ENCODE measurements around the gene GKN2. TPM values are rescaled to one million over a fixed set of nuclear protein-coding genes. Genes with fewer than 3 reads are reported as not detected.

Gene GKN2
- total RNA-seq, 1 experiment from 2014 or later: not detected

GRCh38 chr2:68942827-68943226, 9.9 kb downstream of the GKN2 start:
- CTCF ChIA-PET: interaction anchor here (1.2 to 1.7 kb wide), 7 partner anchors 13 to 479 kb away, joined by 3 to 25 read pairs (median 4); no protein-coding TSS in a partner anchor
- Histone ChIP-seq H3K4me3 (ENCODE audit: low read depth, low read length, poor library complexity, severe bottlenecking) (no peak overlapping the region), H3K9me3 (ENCODE audit: low read depth, low read length, poor library complexity, severe bottlenecking) (no peaks in the 10 kb centered on the region), H3K27ac (ENCODE audit: low read depth, low read length, poor library complexity, severe bottlenecking) (no peak overlapping the region), H3K4me1 (ENCODE audit: insufficient read depth, low read length, poor library complexity, severe bottlenecking) (peaks cover 5% of the 10 kb centered on the region), H3K36me3 (ENCODE audit: insufficient read depth, low read length, poor library complexity, severe bottlenecking) (no peaks in the 10 kb centered on the region), H3K27me3 (replicated peaks; ENCODE audit: insufficient read depth, low read depth, low read length, poor library complexity) (no peaks in the 10 kb centered on the region)
- POLR2A ChIA-PET (ENCODE audit: low non-redundant PET): interaction anchor here (0.6 kb wide), 1 partner anchor 633 kb away, joined by 3 read pairs; no protein-coding TSS in a partner anchor
- no peak for TF ChIP-seq EZH2 (IDR thresholded peaks at IDR 0.05; ENCODE audit: borderline replicate concordance, low read depth, low read length, poor library complexity, severe bottlenecking)
- no TSS peak for BruUV-seq (replicated peaks)
- DNase-seq (ENCODE audit: low spot score): no peak
- intact Hi-C loops (cut with micrococcal nuclease; ENCODE audit: unreplicated experiment): loop anchor here (1.0 to 5.0 kb wide), 2 partner anchors 154 to 364 kb away; no protein-coding TSS in a partner anchor

- H3K36me3 ChIP-seq (ENCODE audit: insufficient read depth, low read length, poor library complexity, severe bottlenecking): no peaks in the 10 kb centered on the region
- TF ChIP-seq EZH2 (IDR thresholded peaks at IDR 0.05; ENCODE audit: borderline replicate concordance, low read depth, low read length, poor library complexity, severe bottlenecking) (no peak), CTCF (conservative IDR thresholded peaks at IDR 0.05; ENCODE audit: low read depth, low read length) (no peak)
- H3K4me1 ChIP-seq (ENCODE audit: insufficient read depth, low read length, poor library complexity, severe bottlenecking): peaks cover 5% of the 10 kb centered on the region
- intact Hi-C loops (cut with micrococcal nuclease; ENCODE audit: unreplicated experiment): loop anchor here (5.0 kb wide), 1 partner anchor 157 kb away; no protein-coding TSS in a partner anchor
- no peaks in the 10 kb centered on the region for H3K27me3 ChIP-seq (replicated peaks; ENCODE audit: insufficient read depth, low read depth, low read length, poor library complexity)
- DNase-seq (ENCODE audit: low spot score): no peak
- no peak overlapping the region for H3K27ac ChIP-seq (ENCODE audit: low read depth, low read length, poor library complexity, severe bottlenecking)
- H3K4me3 ChIP-seq (ENCODE audit: low read depth, low read length, poor library complexity, severe bottlenecking): no peak overlapping the region
- H3K9me3 ChIP-seq (ENCODE audit: low read depth, low read length, poor library complexity, severe bottlenecking): no peaks in the 10 kb centered on the region
- CTCF ChIA-PET: interaction anchor here (0.6 kb wide), 1 partner anchor 14 kb away, joined by 3 read pairs; no protein-coding TSS in a partner anchor
- POLR2A ChIA-PET (ENCODE audit: low non-redundant PET): no interaction called here
- no TSS peak for BruUV-seq (replicated peaks)
Measured at GRCh38 chr2:68940369-68940768, 12.3 kb downstream of the GKN2 start.

- H3K27ac ChIP-seq (ENCODE audit: low read depth, low read length, poor library complexity, severe bottlenecking): no peak overlapping the region
- intact Hi-C loops (cut with micrococcal nuclease; ENCODE audit: unreplicated experiment): loop anchor here (5.0 kb wide), 1 partner anchor 157 kb away; no protein-coding TSS in a partner anchor
- H3K27me3 ChIP-seq (replicated peaks; ENCODE audit: insufficient read depth, low read depth, low read length, poor library complexity): no peaks in the 10 kb centered on the region
- peaks cover 5% of the 10 kb centered on the region for H3K4me1 ChIP-seq (ENCODE audit: insufficient read depth, low read length, poor library complexity, severe bottlenecking)
- ChIA-PET POLR2A (ENCODE audit: low non-redundant PET) (no interaction called here), CTCF (interaction anchor here (0.6 kb wide), 1 partner anchor 15 kb away, joined by 3 read pairs; no protein-coding TSS in a partner anchor)
- no peaks in the 10 kb centered on the region for H3K36me3 ChIP-seq (ENCODE audit: insufficient read depth, low read length, poor library complexity, severe bottlenecking)
- no TSS peak for BruUV-seq (replicated peaks)
- no peak for DNase-seq (ENCODE audit: low spot score)
- no peaks in the 10 kb centered on the region for H3K9me3 ChIP-seq (ENCODE audit: low read depth, low read length, poor library complexity, severe bottlenecking)
- TF ChIP-seq CTCF (conservative IDR thresholded peaks at IDR 0.05; ENCODE audit: low read depth, low read length) (no peak), EZH2 (IDR thresholded peaks at IDR 0.05; ENCODE audit: borderline replicate concordance, low read depth, low read length, poor library complexity, severe bottlenecking) (no peak)
- no peak overlapping the region for H3K4me3 ChIP-seq (ENCODE audit: low read depth, low read length, poor library complexity, severe bottlenecking)
Measured at GRCh38 chr2:68939962-68940361, 12.7 kb downstream of the GKN2 start.

GRCh38 chr2:68938938-68939337, 13.8 kb downstream of the GKN2 start:
- H3K27ac ChIP-seq (ENCODE audit: low read depth, low read length, poor library complexity, severe bottlenecking): no peak overlapping the region
- H3K9me3 ChIP-seq (ENCODE audit: low read depth, low read length, poor library complexity, severe bottlenecking): no peaks in the 10 kb centered on the region
- TF ChIP-seq CTCF (conservative IDR thresholded peaks at IDR 0.05; ENCODE audit: low read depth, low read length): no peak
- no peak for TF ChIP-seq EZH2 (IDR thresholded peaks at IDR 0.05; ENCODE audit: borderline replicate concordance, low read depth, low read length, poor library complexity, severe bottlenecking)
- no peak for DNase-seq (ENCODE audit: low spot score)
- POLR2A ChIA-PET (ENCODE audit: low non-redundant PET): no interaction called here
- CTCF ChIA-PET: no interaction called here
- no peaks in the 10 kb centered on the region for H3K36me3 ChIP-seq (ENCODE audit: insufficient read depth, low read length, poor library complexity, severe bottlenecking)
- H3K4me3 ChIP-seq (ENCODE audit: low read depth, low read length, poor library complexity, severe bottlenecking): no peak overlapping the region
- no peaks in the 10 kb centered on the region for H3K27me3 ChIP-seq (replicated peaks; ENCODE audit: insufficient read depth, low read depth, low read length, poor library complexity)
- intact Hi-C loops (cut with micrococcal nuclease; ENCODE audit: unreplicated experiment): no loop called here
- peaks cover 3% of the 10 kb centered on the region for H3K4me1 ChIP-seq (ENCODE audit: insufficient read depth, low read length, poor library complexity, severe bottlenecking)
- no TSS peak for BruUV-seq (replicated peaks)
